Tibial nerve (tissue), 4 donors: ENCODE results near the gene BCCIP.

Experiments
- EP300 ChIP-seq, 2 donors: sonication (generic); formaldehyde crosslinking; IDR thresholded peaks; one replicate each; pipeline ENCODE4 v1.6.1; 2017; ENCODE audit warnings: antibody characterized with exemption in 2 of 2, mild to moderate bottlenecking in 1 of 2
- TF ChIP-seq, protein P1 (sequence below), 5 experiments: fragments of 200-600 bp in 3 of 5; fragments of 450-650 bp in 2 of 5; sonication (generic) in 3 of 5; IDR thresholded peaks; one replicate each; pipeline ENCODE4 v1.5.1; 2016 to 2019; ENCODE audit warnings: antibody characterized with exemption in 5 of 5, mild to moderate bottlenecking in 3 of 5, moderate library complexity in 2 of 5

DNA sequence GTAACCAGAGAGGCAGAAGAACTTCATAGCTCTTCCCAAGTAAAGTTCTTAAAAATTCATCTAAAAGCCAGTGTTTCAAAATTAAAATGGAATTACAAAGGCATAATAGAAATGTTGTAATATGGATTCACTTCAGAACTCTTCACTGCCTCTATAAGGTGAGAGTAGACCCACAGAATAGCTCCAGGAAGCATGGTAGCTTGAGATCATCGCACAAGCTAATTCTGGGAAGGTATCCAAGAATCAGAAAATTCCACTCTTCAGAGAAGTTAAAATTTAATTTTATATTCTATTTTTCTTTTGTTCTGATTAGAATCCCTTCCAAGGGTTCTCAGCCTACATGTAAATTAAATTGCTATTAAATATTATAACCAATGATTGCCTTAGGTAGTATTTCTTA is 59.2 kb downstream of the BCCIP start:
- TF ChIP-seq EP300 (IDR thresholded peaks at IDR 0.05) = no peak
- TF ChIP-seq, protein P1, sequence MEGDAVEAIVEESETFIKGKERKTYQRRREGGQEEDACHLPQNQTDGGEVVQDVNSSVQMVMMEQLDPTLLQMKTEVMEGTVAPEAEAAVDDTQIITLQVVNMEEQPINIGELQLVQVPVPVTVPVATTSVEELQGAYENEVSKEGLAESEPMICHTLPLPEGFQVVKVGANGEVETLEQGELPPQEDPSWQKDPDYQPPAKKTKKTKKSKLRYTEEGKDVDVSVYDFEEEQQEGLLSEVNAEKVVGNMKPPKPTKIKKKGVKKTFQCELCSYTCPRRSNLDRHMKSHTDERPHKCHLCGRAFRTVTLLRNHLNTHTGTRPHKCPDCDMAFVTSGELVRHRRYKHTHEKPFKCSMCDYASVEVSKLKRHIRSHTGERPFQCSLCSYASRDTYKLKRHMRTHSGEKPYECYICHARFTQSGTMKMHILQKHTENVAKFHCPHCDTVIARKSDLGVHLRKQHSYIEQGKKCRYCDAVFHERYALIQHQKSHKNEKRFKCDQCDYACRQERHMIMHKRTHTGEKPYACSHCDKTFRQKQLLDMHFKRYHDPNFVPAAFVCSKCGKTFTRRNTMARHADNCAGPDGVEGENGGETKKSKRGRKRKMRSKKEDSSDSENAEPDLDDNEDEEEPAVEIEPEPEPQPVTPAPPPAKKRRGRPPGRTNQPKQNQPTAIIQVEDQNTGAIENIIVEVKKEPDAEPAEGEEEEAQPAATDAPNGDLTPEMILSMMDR (IDR thresholded peaks at IDR 0.05) = no peak
